Spleen (tissue), 7 donors: ENCODE results near the gene SETBP1.

Experiments used
- CTCF ChIP-seq, 11 experiments: fragments of 200-600 bp in 7 of 11; fragments of 450-650 bp in 4 of 11; sonication (generic) in 4 of 11; IDR thresholded peaks in 8 of 11; conservative IDR thresholded peaks in 3 of 11; 1 replicate in 7 of 11; 2 replicates in 4 of 11; pipeline versions ENCODE4 v1.4.0 to v1.8.0; 2016 to 2021; ENCODE audit warnings: antibody characterized with exemption in 11 of 11, inconsistent platforms in 4 of 11, mild to moderate bottlenecking in 1 of 11
- POLR2A ChIP-seq, 3 donors: fragments of 450-650 bp; IDR thresholded peaks; one replicate each; pipeline ENCODE4 v1.5.1; 2017; ENCODE audit warnings: antibody characterized with exemption in 3 of 3, mild to moderate bottlenecking in 1 of 3
- POLR2AphosphoS5 ChIP-seq, 3 donors: sonication (generic); formaldehyde crosslinking; IDR thresholded peaks; one replicate each; pipeline ENCODE4 v1.5.1; 2017; ENCODE audit warnings: antibody characterized with exemption in 3 of 3
- donor health status: DM: no; HTN: no; CAD: no; lungs with moderate emphysema.
- donor health status: DM: no; HTN: no; CAD: no.
- donor health status: DM: no; HTN: no; CAD: no.

GRCh38 chr18:44770641-44771040 is 90.0 kb downstream of the SETBP1 start:
- no peak for TF ChIP-seq CTCF (IDR thresholded peaks at IDR 0.05 in 8 of 11, conservative IDR thresholded peaks at IDR 0.05 in 3 of 11)
- TF ChIP-seq POLR2A (IDR thresholded peaks at IDR 0.05): no peak
- no peak for TF ChIP-seq POLR2AphosphoS5 (IDR thresholded peaks at IDR 0.05)
